Mesothelial cell of epicardium (in vitro differentiated cells): ENCODE results near the gene HBM. TPM values are rescaled to one million over a fixed set of nuclear protein-coding genes. Genes with fewer than 3 reads are reported as not detected.

Experiments
- DNase-seq, 2 experiments: peaks; one replicate each; pipeline ENCODE4 v3.0.0; 2021; ENCODE audit warnings: low spot score in 2 of 2; ENCODE audit not compliant: unreplicated experiment in 2 of 2
- H3K27ac Mint-ChIP-seq: 2 replicates; pipeline ENCODE4 v1.8.0; 2021; ENCODE audit warnings: mixed read lengths
- H3K27me3 Mint-ChIP-seq: 2 replicates; pipeline ENCODE4 v1.8.0; 2021; ENCODE audit warnings: low read depth, mixed read lengths
- H3K36me3 Mint-ChIP-seq: 2 replicates; pipeline ENCODE4 v1.8.0; 2021; ENCODE audit warnings: mixed read lengths
- H3K4me1 Mint-ChIP-seq: 2 replicates; pipeline ENCODE4 v1.8.0; 2021; ENCODE audit warnings: mixed read lengths
- H3K4me3 Mint-ChIP-seq: 2 replicates; pipeline ENCODE4 v1.8.0; 2021; ENCODE audit warnings: mild to moderate bottlenecking, moderate library complexity, mixed read lengths
- H3K9me3 Mint-ChIP-seq: 2 replicates; pipeline ENCODE4 v1.8.0; 2021; ENCODE audit warnings: mixed read lengths
- CTCF ChIP-seq: fragments of 200-600 bp; sonication (generic); IDR thresholded peaks from one replicate; pipeline ENCODE4 v1.5.0; 2021; ENCODE audit warnings: antibody characterized with exemption; ENCODE audit not compliant: unreplicated experiment
- total RNA-seq: library from RNA; stranded (reverse); gene quantifications from 3 replicates; pipeline ENCODE4 v1.2.1, GENCODE V29; 2021

The HBM gene
- total RNA-seq: not detected in 3 replicates

- no peaks in the 10 kb centered on the region for H3K36me3 Mint-ChIP-seq
- no peak for TF ChIP-seq CTCF
- peaks cover 81% of the 10 kb centered on the region for H3K27me3 Mint-ChIP-seq
- H3K4me3 Mint-ChIP-seq: peak within 1 kb of the TSS; percentile 15
- DNase-seq: no peak
- no peaks in the 10 kb centered on the region for H3K9me3 Mint-ChIP-seq
- H3K27ac Mint-ChIP-seq: no peak within 1 kb of the TSS
- no peaks in the 10 kb centered on the region for H3K4me1 Mint-ChIP-seq
These were observed at the start of gene HBM for GRCh38 chr16:165539-166374. Gene HBM (plus strand): TSS chr16:165978. CDS start chr16:165998, 20 bp downstream.

GRCh38 chr16:116015-116414 is 49.8 kb upstream of the HBM start:
- no peaks in the 10 kb centered on the region for H3K27me3 Mint-ChIP-seq
- no peaks in the 10 kb centered on the region for H3K4me1 Mint-ChIP-seq
- H3K4me3 Mint-ChIP-seq: no peak overlapping the region
- TF ChIP-seq CTCF: no peak
- H3K36me3 Mint-ChIP-seq: peaks cover 20% of the 10 kb centered on the region
- H3K9me3 Mint-ChIP-seq: no peaks in the 10 kb centered on the region
- H3K27ac Mint-ChIP-seq: no peak overlapping the region
- DNase-seq: no peak

GRCh38 chr16:117379-118365 is 48.1 kb upstream of the HBM start:
- H3K36me3 Mint-ChIP-seq: peaks cover 9% of the 10 kb centered on the region
- H3K4me1 Mint-ChIP-seq: no peaks in the 10 kb centered on the region
- H3K27ac Mint-ChIP-seq: no peak overlapping the region
- no peaks in the 10 kb centered on the region for H3K27me3 Mint-ChIP-seq
- peak; percentile 51 to 73 for DNase-seq
- no peak overlapping the region for H3K4me3 Mint-ChIP-seq
- no peaks in the 10 kb centered on the region for H3K9me3 Mint-ChIP-seq
- peak; percentile 88 for TF ChIP-seq CTCF

- Mint-ChIP-seq H3K9me3 (no peaks in the 10 kb centered on the region), H3K27me3 (no peaks in the 10 kb centered on the region), H3K27ac (no peak overlapping the region), H3K4me1 (no peaks in the 10 kb centered on the region), H3K36me3 (peaks cover 11% of the 10 kb centered on the region), H3K4me3 (no peak overlapping the region)
- DNase-seq: no peak
- TF ChIP-seq CTCF: no peak
These were observed 46.9 kb upstream of the HBM start for GRCh38 chr16:118857-119256.

- H3K36me3 Mint-ChIP-seq: peaks cover 10% of the 10 kb centered on the region
These were observed 46.5 kb upstream of the HBM start for GRCh38 chr16:119295-119694.

More at GRCh38 chr16:119295-119694, 46.5 kb upstream of the HBM start:
- Mint-ChIP-seq H3K27ac (no peak overlapping the region), H3K4me3 (no peak overlapping the region), H3K27me3 (no peaks in the 10 kb centered on the region), H3K4me1 (no peaks in the 10 kb centered on the region), H3K9me3 (no peaks in the 10 kb centered on the region)
- TF ChIP-seq CTCF: no peak
- DNase-seq: no peak
